GM23248 (cell line): ENCODE measurements around the gene GPC4. TPM values are rescaled to one million over a fixed set of nuclear protein-coding genes. Genes with fewer than 3 reads are reported as not detected.

Experiments
- DNase-seq: peaks from one replicate; pipeline ENCODE4 v3.0.0-alpha.2; 2015
- H2AFZ ChIP-seq: fragments of 200-600 bp; sonication (generic); 2 replicates; pipeline ENCODE4 v1.6.1; 2016; ENCODE audit warnings: antibody characterized with exemption
- H3F3A ChIP-seq: fragments of 200-600 bp; sonication (generic); 2 replicates; pipeline ENCODE4 v1.6.1; 2016; ENCODE audit warnings: mild to moderate bottlenecking, antibody characterized with exemption, mixed run types; ENCODE audit not compliant: insufficient read depth
- H3K27ac ChIP-seq: fragments of 200-600 bp; sonication (generic); 2 replicates; pipeline ENCODE4 v1.5.1; 2016; ENCODE audit warnings: mild to moderate bottlenecking
- H3K27me3 ChIP-seq: fragments of 200-600 bp; sonication (generic); replicated peaks from 2 replicates; pipeline ENCODE4 v1.6.1; 2016; ENCODE audit warnings: mild to moderate bottlenecking; ENCODE audit not compliant: insufficient read depth
- H3K36me3 ChIP-seq: fragments of 200-600 bp; sonication (generic); 2 replicates; pipeline ENCODE4 v1.6.1; 2016; ENCODE audit warnings: low read depth, mild to moderate bottlenecking
- H3K4me1 ChIP-seq: fragments of 200-600 bp; sonication (generic); 2 replicates; pipeline ENCODE4 v1.6.1; 2016; ENCODE audit warnings: mild to moderate bottlenecking; ENCODE audit not compliant: insufficient read depth
- H3K4me2 ChIP-seq: fragments of 200-600 bp; sonication (generic); one replicate; pipeline ENCODE4 v1.6.1; 2016; ENCODE audit warnings: mild to moderate bottlenecking; ENCODE audit not compliant: unreplicated experiment
- H3K4me3 ChIP-seq: fragments of 200-600 bp; sonication (generic); 2 replicates; pipeline ENCODE4 v1.5.1; 2016; ENCODE audit warnings: mild to moderate bottlenecking
- H3K79me2 ChIP-seq: fragments of 200-600 bp; sonication (generic); 2 replicates; pipeline ENCODE4 v1.6.1; 2016; ENCODE audit warnings: mild to moderate bottlenecking; ENCODE audit not compliant: insufficient read depth
- H3K9ac ChIP-seq: fragments of 200-600 bp; sonication (generic); 2 replicates; pipeline ENCODE4 v1.6.1; 2016; ENCODE audit warnings: mild to moderate bottlenecking
- H3K9me2 ChIP-seq: fragments of 200-600 bp; sonication (generic); 2 replicates; pipeline ENCODE4 v1.6.1; 2016; ENCODE audit warnings: mixed run types, mild to moderate bottlenecking, moderate library complexity; ENCODE audit not compliant: insufficient read depth
- H3K9me3 ChIP-seq: fragments of 200-600 bp; sonication (generic); one replicate; pipeline ENCODE4 v1.6.1; 2017; ENCODE audit warnings: low read depth
- H4K20me1 ChIP-seq: fragments of 200-600 bp; sonication (generic); 2 replicates; pipeline ENCODE4 v1.6.0; 2016; ENCODE audit not compliant: insufficient read depth
- EZH2 ChIP-seq: fragments of 200-600 bp; sonication (generic); IDR thresholded peaks from 2 replicates; pipeline ENCODE4 v1.6.1; 2018; ENCODE audit warnings: antibody characterized with exemption, mild to moderate bottlenecking; ENCODE audit not compliant: insufficient read depth, poor library complexity, severe bottlenecking
- EZH2phosphoT487 ChIP-seq: fragments of 200-600 bp; sonication (generic); IDR thresholded peaks from 2 replicates; pipeline ENCODE4 v1.6.1; 2018; ENCODE audit warnings: antibody characterized with exemption, moderate library complexity, mild to moderate bottlenecking, low read depth; ENCODE audit not compliant: insufficient read depth
- WGBS, 2 experiments: methylation state at CpG; one replicate each; pipeline ENCODE4 v1.1.6; 2015 to 2017; ENCODE audit warnings: low lambda C conversion rate in 2 of 2, low coverage in 1 of 2; ENCODE audit errors: missing lambda C conversion rate in 2 of 2; 5-methylcytosine and 5-hydroxymethylcytosine counted together
- in situ Hi-C: fragments of 300-500 bp; cut with MboI; formaldehyde crosslinking; loops from 2 replicates; pipeline ENCODE4 v1.15.0; 2020
- polyA plus RNA-seq: library from polyadenylated mRNA; unstranded; fragments of >200 nt; fragmentation: Nextera tagmentation; extraction: Ambion mirVana; gene quantifications from 2 replicates; pipeline ENCODE4 v1.2.1, GENCODE V29; 2016
- total RNA-seq: library from RNA; depleted of rRNA; stranded (reverse); fragments of >200 nt; shearing (Covaris generic); gene quantifications from 2 replicates; pipeline ENCODE4 v1.2.3, GENCODE V29; 2014

Gene GPC4
- total and polyA plus RNA-seq, 2 experiments from 2014 or later, result 1.9 to 6.4 TPM

- Histone ChIP-seq H3K27me3 (no peaks in the 10 kb centered on the region), H3K4me1 (no peaks in the 10 kb centered on the region), H3K27ac (no peak overlapping the region), H4K20me1 (no peaks in the 10 kb centered on the region), H3F3A (no peaks in the 10 kb centered on the region), H3K9me3 (no peaks in the 10 kb centered on the region), H3K36me3 (no peaks in the 10 kb centered on the region), H3K9ac (no peak overlapping the region), H3K4me3 (no peak overlapping the region), H2AFZ (no peak overlapping the region), H3K79me2 (no peaks in the 10 kb centered on the region), H3K4me2 (no peak overlapping the region), H3K9me2 (no peaks in the 10 kb centered on the region)
- in situ Hi-C loops, result no loop called here
- DNase-seq, result no peak
- WGBS, 2 experiments, result 78 to 84% methylated on average over 3 of the region's 3 CpGs
- TF ChIP-seq EZH2 (no peak), EZH2phosphoT487 (no peak)
Observed at GRCh38 chrX:133391111-133391510, 24.2 kb downstream of the GPC4 start.

DNA sequence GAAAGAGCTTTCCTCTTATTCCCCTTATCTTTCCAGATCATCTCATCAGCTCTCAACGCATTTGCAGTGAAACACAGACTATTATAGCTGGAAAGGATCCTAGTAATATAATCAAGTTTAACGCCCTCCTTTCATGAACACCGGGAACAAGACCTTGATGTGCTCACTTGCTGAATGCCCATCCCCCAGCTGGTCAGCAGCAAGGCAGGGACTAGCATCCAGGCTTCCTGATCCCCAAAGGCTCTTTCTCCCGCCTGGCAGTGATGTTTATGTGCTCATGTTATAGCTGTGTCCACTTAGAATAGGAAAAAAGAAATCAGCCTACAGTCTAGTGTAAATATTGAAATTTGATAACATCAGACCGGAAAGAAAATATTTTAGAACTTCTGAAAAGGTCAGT, 24.6 kb downstream of the GPC4 start:
- Histone ChIP-seq H3K36me3 (no peaks in the 10 kb centered on the region), H3K9me3 (no peaks in the 10 kb centered on the region), H3K27ac (no peak overlapping the region), H3K79me2 (no peaks in the 10 kb centered on the region), H3K27me3 (no peaks in the 10 kb centered on the region), H3F3A (no peaks in the 10 kb centered on the region), H3K9ac (no peak overlapping the region), H2AFZ (no peak overlapping the region), H3K4me2 (no peak overlapping the region), H4K20me1 (no peaks in the 10 kb centered on the region), H3K4me1 (no peaks in the 10 kb centered on the region), H3K9me2 (no peaks in the 10 kb centered on the region), H3K4me3 (no peak overlapping the region)
- no peak for DNase-seq
- TF ChIP-seq EZH2 (no peak), EZH2phosphoT487 (no peak)
- in situ Hi-C loops, result no loop called here
- 59 to 70% methylated on average over 5 of the region's 5 CpGs for WGBS, 2 experiments

GRCh38 chrX:133389975-133390374, 25.3 kb downstream of the GPC4 start:
- 76 to 89% methylated on average over 6 of the region's 6 CpGs for WGBS, 2 experiments
- no peaks in the 10 kb centered on the region for H3K27me3 ChIP-seq

GRCh38 chrX:133384454-133384853, 30.8 kb downstream of the GPC4 start:
- Histone ChIP-seq H3K36me3 (no peaks in the 10 kb centered on the region), H3K4me2 (no peak overlapping the region), H3K9me2 (no peaks in the 10 kb centered on the region), H3K79me2 (no peaks in the 10 kb centered on the region), H3K4me3 (no peak overlapping the region), H3K27me3 (no peaks in the 10 kb centered on the region), H3K4me1 (no peaks in the 10 kb centered on the region), H2AFZ (no peak overlapping the region), H3K27ac (no peak overlapping the region), H3K9me3 (no peaks in the 10 kb centered on the region), H3F3A (no peaks in the 10 kb centered on the region), H3K9ac (no peak overlapping the region), H4K20me1 (no peaks in the 10 kb centered on the region)
- TF ChIP-seq EZH2, result no peak
- no peak for TF ChIP-seq EZH2phosphoT487
- in situ Hi-C loops, result no loop called here
- WGBS, 2 experiments, result 81 to 90% methylated on average over 5 to 6 of the region's 6 CpGs
- no peak for DNase-seq

More at GRCh38 chrX:133389975-133390374, 25.3 kb downstream of the GPC4 start:
- H3K36me3 ChIP-seq, result no peaks in the 10 kb centered on the region
- no peak overlapping the region for H2AFZ ChIP-seq
- no peaks in the 10 kb centered on the region for H3K4me1 ChIP-seq
- H3K27ac ChIP-seq, result no peak overlapping the region
- no peak overlapping the region for H3K9ac ChIP-seq
- H3K9me2 ChIP-seq, result no peaks in the 10 kb centered on the region
- no peaks in the 10 kb centered on the region for H3K79me2 ChIP-seq
- H3F3A ChIP-seq, result no peaks in the 10 kb centered on the region
- in situ Hi-C loops, result no loop called here
- H4K20me1 ChIP-seq, result no peaks in the 10 kb centered on the region
- H3K4me3 ChIP-seq, result no peak overlapping the region
- H3K4me2 ChIP-seq, result no peak overlapping the region
- DNase-seq, result no peak
- no peaks in the 10 kb centered on the region for H3K9me3 ChIP-seq
- TF ChIP-seq EZH2 (no peak), EZH2phosphoT487 (no peak)
